Natural killer cell (primary cell): ENCODE data around the gene ZNF24. TPM values are rescaled to one million over a fixed set of nuclear protein-coding genes. Genes with fewer than 3 reads are reported as not detected.

Experiments
- ATAC-seq, 3 donors: fragments of 150-1000 bp in 2 of 3; fragments of 200-7000 bp in 1 of 3; cut with Tn5 transposase; 1 replicate in 1 of 3; 2 replicates in 2 of 3; pipeline ENCODE4 v1.10.0; 2021; ENCODE audit warnings: mild to moderate bottlenecking in 2 of 3, moderate library complexity in 2 of 3
- DNase-seq, 2 donors: peaks; one replicate each; pipeline versions ENCODE4 v3.0.0 to v3.0.0-alpha.2; 2013 to 2021; ENCODE audit warnings: mixed read lengths in 1 of 2
- H3K27ac ChIP-seq: one replicate; pipeline ENCODE4 v1.5.1; 2013; ENCODE audit warnings: mild to moderate bottlenecking, low read length
- H3K27me3 ChIP-seq: one replicate; pipeline ENCODE4 v1.6.1; 2013; ENCODE audit warnings: low read length; ENCODE audit not compliant: control insufficient read depth, insufficient read depth
- H3K36me3 ChIP-seq: one replicate; pipeline ENCODE4 v1.6.1; 2013; ENCODE audit warnings: low read length; ENCODE audit not compliant: control insufficient read depth, insufficient read depth
- H3K4me1 ChIP-seq: one replicate; pipeline ENCODE4 v1.6.1; 2013; ENCODE audit warnings: low read length; ENCODE audit not compliant: control insufficient read depth, insufficient read depth
- H3K4me3 ChIP-seq: one replicate; pipeline ENCODE4 v1.5.1; 2013; ENCODE audit warnings: low read length
- H3K9me3 ChIP-seq: one replicate; pipeline ENCODE4 v1.6.1; 2013; ENCODE audit warnings: low read length; ENCODE audit not compliant: control insufficient read depth, insufficient read depth
- H3K27ac Mint-ChIP-seq, 2 donors: one replicate each; pipeline ENCODE4 v1.8.0; 2022; ENCODE audit warnings: mild to moderate bottlenecking in 2 of 2, mixed read lengths in 2 of 2, moderate library complexity in 1 of 2
- H3K27me3 Mint-ChIP-seq, 2 donors: one replicate each; pipeline ENCODE4 v1.8.0; 2022; ENCODE audit warnings: low read depth in 2 of 2, mixed read lengths in 2 of 2
- H3K36me3 Mint-ChIP-seq: one replicate; pipeline ENCODE4 v1.8.0; 2022; ENCODE audit warnings: mixed read lengths
- H3K4me1 Mint-ChIP-seq, 2 donors: one replicate each; pipeline ENCODE4 v1.8.0; 2022; ENCODE audit warnings: mixed read lengths in 2 of 2
- H3K4me3 Mint-ChIP-seq: one replicate; pipeline ENCODE4 v1.8.0; 2022; ENCODE audit warnings: mild to moderate bottlenecking, moderate library complexity, mixed read lengths
- H3K9me3 Mint-ChIP-seq, 2 donors: one replicate each; pipeline ENCODE4 v1.8.0; 2022; ENCODE audit warnings: mixed read lengths in 2 of 2
- CTCF ChIP-seq: fragments of 200-600 bp; IDR thresholded peaks from one replicate; pipeline ENCODE4 v1.8.0; 2022; ENCODE audit warnings: antibody characterized with exemption
- WGBS: methylation state at CpG from one replicate; pipeline ENCODE4 v1.1.7; 2013; ENCODE audit warnings: missing lambda C conversion rate; ENCODE audit not compliant: insufficient coverage; 5-methylcytosine and 5-hydroxymethylcytosine counted together
- intact Hi-C: fragments of 100-400 bp; cut with micrococcal nuclease; formaldehyde crosslinking; loops from one replicate; pipeline ENCODE4 v1.14.2; 2022
- total RNA-seq, 4 donors: library from RNA; stranded (reverse); fragments of 120-200 nt in 1 of 4; gene quantifications; one replicate each; pipeline versions ENCODE4 v1.2.3 to v1.2.4, GENCODE V29; 2013 to 2022

Gene ZNF24
- total RNA-seq, 3 donors from 2014 or later (not counting 1 experiment from before 2014, with no cell fraction given) = 50.4 to 63.9 (median 58.2) TPM

- Mint-ChIP-seq H3K4me1 (no peaks in the 10 kb centered on the region), H3K4me3 (no peak overlapping the region), H3K36me3 (no peaks in the 10 kb centered on the region), H3K27me3 (no peaks in the 10 kb centered on the region), H3K9me3 (no peaks in the 10 kb centered on the region), H3K27ac (no peak overlapping the region)
- Histone ChIP-seq H3K4me1 (no peaks in the 10 kb centered on the region), H3K36me3 (no peaks in the 10 kb centered on the region), H3K27ac (no peak overlapping the region), H3K9me3 (no peaks in the 10 kb centered on the region), H3K27me3 (no peaks in the 10 kb centered on the region), H3K4me3 (no peak overlapping the region)
- intact Hi-C loops = no loop called here
- no peak for TF ChIP-seq CTCF
- 60% methylated on average over 1 of the region's 2 CpGs for WGBS
- ATAC-seq (no peak), DNase-seq (no peak)
Measured at GRCh38 chr18:35324926-35325655, 19.1 kb downstream of the ZNF24 start.

- Mint-ChIP-seq H3K36me3 (no peaks in the 10 kb centered on the region), H3K9me3 (no peaks in the 10 kb centered on the region), H3K27ac (no peak overlapping the region), H3K4me1 (no peaks in the 10 kb centered on the region), H3K27me3 (no peaks in the 10 kb centered on the region), H3K4me3 (no peak overlapping the region)
- H3K4me3 ChIP-seq = no peak overlapping the region
- no peaks in the 10 kb centered on the region for H3K9me3 ChIP-seq
- intact Hi-C loops = no loop called here
- no peaks in the 10 kb centered on the region for H3K36me3 ChIP-seq
- H3K27me3 ChIP-seq = no peaks in the 10 kb centered on the region
- no peak overlapping the region for H3K27ac ChIP-seq
- H3K4me1 ChIP-seq = no peaks in the 10 kb centered on the region
- DNase-seq (no peak), ATAC-seq (no peak)
- 96% methylated on average over 2 of the region's 3 CpGs for WGBS
- no peak for TF ChIP-seq CTCF
Measured at GRCh38 chr18:35322486-35323458, 21.4 kb downstream of the ZNF24 start.

- H3K36me3 ChIP-seq = peaks cover 6% of the 10 kb centered on the region
- Mint-ChIP-seq H3K4me3 (no peak overlapping the region), H3K4me1 (no peaks in the 10 kb centered on the region), H3K9me3 (peaks cover 9 to 25% of the 10 kb centered on the region in 2 donors), H3K27ac (no peak overlapping the region), H3K36me3 (peaks cover 45% of the 10 kb centered on the region), H3K27me3 (no peaks in the 10 kb centered on the region)
- DNase-seq = no peak
- ATAC-seq = no peak
- intact Hi-C loops = no loop called here
- H3K27me3 ChIP-seq = no peaks in the 10 kb centered on the region
- H3K4me3 ChIP-seq = no peak overlapping the region
- H3K4me1 ChIP-seq = no peaks in the 10 kb centered on the region
- no peak overlapping the region for H3K27ac ChIP-seq
- peaks cover 26% of the 10 kb centered on the region for H3K9me3 ChIP-seq
- TF ChIP-seq CTCF = no peak
- 92% methylated on average over 2 of the region's 2 CpGs for WGBS
Measured at GRCh38 chr18:35311496-35311895, 32.7 kb downstream of the ZNF24 start.
